Measurements from ENCODE around the gene SGMS1. TPM values are rescaled to one million over a fixed set of nuclear protein-coding genes. Genes with fewer than 3 reads are reported as not detected.

The SGMS1 gene
- total RNA-seq, 1 donor from 2014 or later, result 27.5 TPM

Other genes with a start within 250 kb of the SGMS1 start
- 1.3 and 1.9 TPM in 2 replicates for gene ASAH2B, start 116.0 kb upstream of the SGMS1 start, total RNA-seq

Data from activated B cell treated with CpG ODN at 0.5 μM for 24 hours (primary cell).